Gastroesophageal sphincter (tissue), 4 donors: Measurements from ENCODE around the gene LUC7L. TPM values are rescaled to one million over a fixed set of nuclear protein-coding genes. Genes with fewer than 3 reads are reported as not detected.
A peak's percentile ranks its signal among the peaks of the same experiment; 100 is the strongest.
"Not testable (repeated sequence)": the region's sequence is repeated elsewhere in the genome, so short reads cannot be mapped to it uniquely, and the experiment has no call there.

ENCODE experiments used
- ATAC-seq: fragments of 150-250 bp; one replicate; pipeline ENCODE4 v1.9.1; 2016; ENCODE audit warnings: mild to moderate bottlenecking, moderate library complexity
- H3K27ac ChIP-seq, 4 donors: fragments of 200-600 bp; sonication (generic) in 3 of 4; 1 replicate in 3 of 4; 2 replicates in 1 of 4; pipeline ENCODE4 v1.5.1; 2016 to 2019
- H3K27me3 ChIP-seq: fragments of 200-600 bp; sonication (generic); one replicate; pipeline ENCODE4 v1.5.1; 2019
- H3K36me3 ChIP-seq, 2 donors: fragments of 200-600 bp; sonication (generic); one replicate each; pipeline ENCODE4 v1.5.1; 2019; ENCODE audit warnings: control low read depth in 1 of 2
- H3K4me1 ChIP-seq, 3 donors: fragments of 200-600 bp; sonication (generic); 1 replicate in 2 of 3; 2 replicates in 1 of 3; pipeline ENCODE4 v1.5.1; 2016 to 2019; ENCODE audit warnings: control low read depth in 2 of 3
- H3K4me3 ChIP-seq, 2 donors: fragments of 200-600 bp; sonication (generic); one replicate each; pipeline ENCODE4 v1.5.1; 2019; ENCODE audit warnings: mild to moderate bottlenecking in 1 of 2, moderate library complexity in 1 of 2
- H3K9me3 ChIP-seq, 3 donors: fragments of 200-600 bp; sonication (generic); one replicate each; pipeline ENCODE4 v1.5.1; 2017 to 2019; ENCODE audit warnings: control low read depth in 2 of 3
- CTCF ChIP-seq, 4 experiments: fragments of 200-600 bp in 2 of 4; fragments of 450-650 bp in 2 of 4; sonication (generic) in 1 of 4; IDR thresholded peaks; one replicate each; pipeline ENCODE4 v1.5.1; 2017 to 2019; ENCODE audit warnings: antibody characterized with exemption in 4 of 4, mild to moderate bottlenecking in 2 of 4, moderate library complexity in 2 of 4
- EP300 ChIP-seq: sonication (generic); formaldehyde crosslinking; IDR thresholded peaks from one replicate; pipeline ENCODE4 v1.6.1; 2017; ENCODE audit warnings: antibody characterized with exemption, mild to moderate bottlenecking
- POLR2A ChIP-seq, 2 donors: fragments of 450-650 bp; IDR thresholded peaks; one replicate each; pipeline ENCODE4 v1.6.1; 2017; ENCODE audit warnings: antibody characterized with exemption in 2 of 2, mild to moderate bottlenecking in 2 of 2, moderate library complexity in 1 of 2
- POLR2AphosphoS5 ChIP-seq: sonication (generic); formaldehyde crosslinking; IDR thresholded peaks from one replicate; pipeline ENCODE4 v1.6.1; 2017; ENCODE audit warnings: antibody characterized with exemption
- WGBS, 2 donors: methylation state at CpG; one replicate each; pipeline ENCODE4 v1.1.5; 2018; ENCODE audit warnings: low coverage in 1 of 2; 5-methylcytosine and 5-hydroxymethylcytosine counted together
- total RNA-seq, 4 donors: library from RNA; depleted of rRNA; stranded (reverse); fragments of >200 nt; gene quantifications; one replicate each; pipeline ENCODE4 v1.1.0, GENCODE V29; 2016

LUC7L gene
- total RNA-seq, 4 donors from 2014 or later, result 34.7 to 112 (median 59.6) TPM

GRCh38 chr16:175011-175949 lies 54.0 kb downstream of the LUC7L start:
- Histone ChIP-seq H3K27me3 (peaks cover 81% of the 10 kb centered on the region), H3K4me3 (no peak overlapping the region), H3K4me1 (peaks cover 0 to 22% (median 4%) of the 10 kb centered on the region in 3 donors), H3K36me3 (no peaks in the 10 kb centered on the region), H3K9me3 (no peaks in the 10 kb centered on the region), H3K27ac (no peak overlapping the region)
- ATAC-seq, result no peak
- TF ChIP-seq POLR2A (IDR thresholded peaks at IDR 0.05) (no peak), POLR2AphosphoS5 (no peak), EP300 (no peak), CTCF (IDR thresholded peaks at IDR 0.05) (no peak)
- 19 to 21% methylated on average over 4 to 7 of the region's 8 CpGs for WGBS, 2 donors

GRCh38 chr16:173928-174769 lies 55.1 kb downstream of the LUC7L start:
- WGBS, 2 donors, result no CpG with 5 or more reads among the region's 13 CpGs
- H3K27me3 ChIP-seq, result peaks cover 79% of the 10 kb centered on the region
- not testable (repeated sequence) for H3K36me3 ChIP-seq, H3K27ac ChIP-seq, H3K9me3 ChIP-seq, H3K4me3 ChIP-seq, ATAC-seq
- H3K4me1 ChIP-seq, result peaks cover 0 to 16% (median 0%) of the 10 kb centered on the region in 3 donors

GRCh38 chr16:173211-173854 lies 55.9 kb downstream of the LUC7L start:
- not testable (repeated sequence) for H3K9me3 ChIP-seq, H3K4me3 ChIP-seq, H3K36me3 ChIP-seq, ATAC-seq, H3K27ac ChIP-seq
- WGBS, 2 donors, result no CpG with 5 or more reads among the region's 44 CpGs
- H3K27me3 ChIP-seq, result peaks cover 79% of the 10 kb centered on the region
- H3K4me1 ChIP-seq, result peaks cover 0 to 16% (median 0%) of the 10 kb centered on the region in 3 donors

- peaks cover 0 to 15% (median 0%) of the 10 kb centered on the region in 3 donors for H3K4me1 ChIP-seq
- no CpG with 5 or more reads among the region's 74 CpGs for WGBS, 2 donors
- not testable (repeated sequence) for H3K27ac ChIP-seq, ATAC-seq, H3K4me3 ChIP-seq, H3K36me3 ChIP-seq, H3K9me3 ChIP-seq
- H3K27me3 ChIP-seq, result peaks cover 79% of the 10 kb centered on the region
These were observed 56.8 kb downstream of the LUC7L start, which contains the start of gene HBA2 for GRCh38 chr16:172374-172941. HBA2 (plus strand) TSS chr16:172876; CDS start chr16:172913, 37 bp downstream.

- TF ChIP-seq POLR2A (IDR thresholded peaks at IDR 0.05) (no peak), CTCF (IDR thresholded peaks at IDR 0.05) (no peak), EP300 (no peak), POLR2AphosphoS5 (no peak)
- H3K4me3 ChIP-seq, result no peak overlapping the region
- 0 to 48% methylated on average over 1 of the region's 1 CpG for WGBS, 2 donors
- H3K27me3 ChIP-seq, result peaks cover 86% of the 10 kb centered on the region
- no peak overlapping the region for H3K27ac ChIP-seq
- H3K4me1 ChIP-seq, result peaks cover 0 to 16% (median 7%) of the 10 kb centered on the region in 3 donors
- H3K9me3 ChIP-seq, result no peaks in the 10 kb centered on the region
- ATAC-seq, result no peak
- H3K36me3 ChIP-seq, result no peaks in the 10 kb centered on the region
These were observed 58.5 kb downstream of the LUC7L start for GRCh38 chr16:170788-171187.

- peak; percentile 64 for ATAC-seq
- H3K27ac ChIP-seq, H3K9me3 ChIP-seq, H3K36me3 ChIP-seq, H3K4me3 ChIP-seq: not testable (repeated sequence)
- H3K4me1 ChIP-seq, result peaks cover 0 to 21% (median 14%) of the 10 kb centered on the region in 3 donors
- 0 to 6% methylated on average over 2 to 3 of the region's 5 CpGs for WGBS, 2 donors
- peaks cover 86% of the 10 kb centered on the region for H3K27me3 ChIP-seq
These were observed 59.2 kb downstream of the LUC7L start for GRCh38 chr16:170088-170507.
